ENCODE measurements around the gene AP1S2.

Gene AP1S2

GRCh38 chrX:15849555-15849954 is 5.1 kb downstream of the AP1S2 start:
- ChIA-PET POLR2A (no interaction called here), CTCF (interaction anchor here (1.1 to 2.6 kb wide), 7 partner anchors 9 to 847 kb away, joined by 3 to 11 read pairs (median 5); no protein-coding TSS in a partner anchor)
- TF ChIP-seq CTCF (IDR thresholded peaks at IDR 0.05; ENCODE audit: insufficient read depth, low read length, missing control alignments), result peak; percentile 15
- no peak for DNase-seq (ENCODE audit: low read depth, low spot score)
- no peak overlapping the region for H3K4me3 ChIP-seq (ENCODE audit: low read depth, low read length)

GRCh38 chrX:15848576-15848975 is 6.0 kb downstream of the AP1S2 start:
- no peak overlapping the region for H3K4me3 ChIP-seq (ENCODE audit: low read depth, low read length)
- ChIA-PET POLR2A (interaction anchor here (0.6 kb wide), 1 partner anchor 588 kb away, joined by 3 read pairs; no protein-coding TSS in a partner anchor), CTCF (interaction anchor here (1.1 to 2.6 kb wide), 6 partner anchors 8 to 848 kb away, joined by 3 to 11 read pairs (median 6); no protein-coding TSS in a partner anchor)

GRCh38 chrX:15843960-15844359 is 10.7 kb downstream of the AP1S2 start:
- CTCF ChIA-PET, result no interaction called here

More at GRCh38 chrX:15848576-15848975, 6.0 kb downstream of the AP1S2 start:
- DNase-seq (ENCODE audit: low read depth, low spot score), result no peak
- TF ChIP-seq CTCF (IDR thresholded peaks at IDR 0.05; ENCODE audit: insufficient read depth, low read length, missing control alignments), result no peak

GRCh38 chrX:15841853-15842516 is 12.6 kb downstream of the AP1S2 start:
- CTCF ChIA-PET, result no interaction called here
- no peak for TF ChIP-seq CTCF (IDR thresholded peaks at IDR 0.05; ENCODE audit: insufficient read depth, low read length, missing control alignments)
- no peak overlapping the region for H3K4me3 ChIP-seq (ENCODE audit: low read depth, low read length)
- POLR2A ChIA-PET, result interaction anchor here (0.7 kb wide), 1 partner anchor 131 kb away, joined by 3 read pairs; no protein-coding TSS in a partner anchor
- no peak for DNase-seq (ENCODE audit: low read depth, low spot score)

More at GRCh38 chrX:15843960-15844359, 10.7 kb downstream of the AP1S2 start:
- DNase-seq (ENCODE audit: low read depth, low spot score), result no peak
- TF ChIP-seq CTCF (IDR thresholded peaks at IDR 0.05; ENCODE audit: insufficient read depth, low read length, missing control alignments), result no peak
- no peak overlapping the region for H3K4me3 ChIP-seq (ENCODE audit: low read depth, low read length)
- POLR2A ChIA-PET, result no interaction called here

GRCh38 chrX:15838017-15838416 is 16.6 kb downstream of the AP1S2 start:
- ChIA-PET POLR2A (no interaction called here), CTCF (no interaction called here)
- no peak overlapping the region for H3K4me3 ChIP-seq (ENCODE audit: low read depth, low read length)
- no peak for TF ChIP-seq CTCF (IDR thresholded peaks at IDR 0.05; ENCODE audit: insufficient read depth, low read length, missing control alignments)
- no peak for DNase-seq (ENCODE audit: low read depth, low spot score)

- ChIA-PET POLR2A (no interaction called here), CTCF (no interaction called here)
- no peak for DNase-seq (ENCODE audit: low read depth, low spot score)
- H3K4me3 ChIP-seq (ENCODE audit: low read depth, low read length), result no peak overlapping the region
- no peak for TF ChIP-seq CTCF (IDR thresholded peaks at IDR 0.05; ENCODE audit: insufficient read depth, low read length, missing control alignments)
These were observed 19.6 kb downstream of the AP1S2 start for GRCh38 chrX:15834827-15835595.
